GM19025 (cell line): ENCODE results near the gene WSCD2.

Source experiments
- ATAC-seq: cut with Tn5 transposase; IDR thresholded peaks from one replicate; pipeline ENCODE4 v1.9.1; 2021; ENCODE audit warnings: mild to moderate bottlenecking, low read depth, moderate library complexity; ENCODE audit not compliant: unreplicated experiment

The WSCD2 gene

DNA sequence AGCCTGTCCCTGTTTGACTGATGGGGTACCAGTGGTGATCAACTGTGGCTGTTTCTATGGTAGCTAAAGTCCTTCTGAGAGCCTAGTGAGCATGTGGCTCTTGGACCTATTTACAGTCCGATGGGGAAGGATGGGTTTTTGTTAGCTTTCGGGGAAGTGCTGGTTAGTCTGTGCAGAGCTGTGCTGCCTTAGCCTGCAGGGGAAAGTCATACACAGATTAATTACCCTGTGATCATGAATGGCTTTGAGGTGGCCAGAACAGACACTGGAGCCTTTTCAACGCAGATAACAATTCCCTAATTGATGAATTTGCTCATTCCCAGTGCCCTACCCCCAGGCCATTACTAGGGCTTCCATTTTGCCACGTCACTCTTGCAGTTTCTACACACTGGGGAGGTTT is 99.7 kb downstream of the WSCD2 start:
- ATAC-seq: no peak

DNA sequence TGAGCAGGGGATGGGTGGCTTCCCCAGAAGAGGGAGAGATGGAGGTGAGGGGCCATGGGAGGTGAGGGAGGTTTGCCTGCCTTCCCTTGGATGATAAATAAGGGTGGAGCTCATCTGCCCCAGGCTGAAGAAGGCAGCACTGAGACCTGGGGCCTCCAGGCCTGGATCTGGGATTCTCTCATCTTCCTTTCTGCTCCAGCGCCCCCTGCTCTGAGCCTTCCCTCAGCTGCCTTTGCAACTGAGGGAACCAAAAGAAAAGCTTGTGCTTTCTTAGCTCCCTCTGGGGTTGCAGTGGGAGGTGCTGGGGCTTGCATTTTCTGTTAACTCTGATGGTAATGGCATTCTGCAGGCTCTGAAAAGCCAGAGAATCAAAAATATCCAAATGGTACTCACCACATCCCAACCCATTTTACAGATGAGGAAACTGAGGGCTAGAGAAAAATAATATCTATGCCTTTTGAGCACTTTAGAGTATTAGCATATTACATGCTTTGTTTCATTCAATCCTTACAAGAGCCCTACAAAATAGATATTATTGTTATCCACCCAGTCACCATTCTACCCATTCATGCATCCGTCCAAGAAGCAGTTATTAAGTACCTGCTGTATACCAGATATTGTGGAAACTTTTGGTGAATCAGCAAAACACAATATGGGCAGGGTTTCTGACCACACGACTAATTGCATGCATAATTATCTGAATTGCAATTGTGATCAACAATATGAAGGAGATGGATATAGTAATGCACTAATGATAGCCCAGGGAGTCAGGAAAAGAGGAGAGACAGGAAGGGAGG is 102.2 kb downstream of the WSCD2 start:
- ATAC-seq: no peak

DNA sequence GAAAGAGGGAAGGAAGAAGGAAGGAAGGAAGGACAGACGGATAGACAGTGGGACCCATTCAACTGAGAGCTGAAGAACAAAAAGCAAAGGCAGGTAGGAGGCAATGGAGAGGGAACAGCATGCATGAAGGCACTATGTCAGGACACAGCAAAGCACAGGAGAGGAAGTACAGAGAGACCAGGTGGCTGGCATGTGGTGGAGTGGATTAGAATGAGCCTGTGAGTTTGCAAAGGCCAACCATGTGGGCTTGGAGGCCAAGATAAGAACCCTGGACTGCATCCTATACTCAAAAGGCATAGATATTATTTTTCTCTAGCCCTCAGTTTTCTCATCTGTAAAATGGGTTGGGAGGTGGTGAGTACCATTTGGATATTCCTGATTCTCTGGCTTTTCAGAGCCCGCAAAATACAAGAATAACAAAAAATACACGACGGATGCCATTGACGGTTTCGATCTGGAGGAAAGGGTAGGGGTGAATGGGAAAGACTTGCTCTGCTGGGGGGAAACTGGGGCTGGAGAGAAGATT is 102.9 kb downstream of the WSCD2 start:
- no peak for ATAC-seq

DNA sequence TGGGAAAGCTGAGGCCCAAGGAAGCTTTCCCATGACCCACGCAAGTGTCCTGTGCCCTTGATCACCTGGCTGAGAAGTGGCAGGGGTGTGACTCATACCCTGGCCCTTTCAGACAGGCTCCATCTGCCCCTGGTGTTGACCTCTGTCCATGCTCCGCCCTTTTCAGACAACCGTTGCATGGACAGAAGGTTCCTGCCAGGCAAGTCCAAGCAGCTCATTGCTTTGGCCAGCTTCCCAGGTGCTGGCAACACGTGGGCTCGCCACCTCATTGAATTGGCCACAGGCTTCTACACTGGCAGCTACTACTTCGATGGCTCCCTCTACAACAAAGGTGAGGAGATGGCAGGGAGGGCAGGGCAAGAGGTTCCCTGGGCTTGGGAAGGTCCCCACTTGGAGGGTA is 103.5 kb downstream of the WSCD2 start:
- ATAC-seq: no peak

DNA sequence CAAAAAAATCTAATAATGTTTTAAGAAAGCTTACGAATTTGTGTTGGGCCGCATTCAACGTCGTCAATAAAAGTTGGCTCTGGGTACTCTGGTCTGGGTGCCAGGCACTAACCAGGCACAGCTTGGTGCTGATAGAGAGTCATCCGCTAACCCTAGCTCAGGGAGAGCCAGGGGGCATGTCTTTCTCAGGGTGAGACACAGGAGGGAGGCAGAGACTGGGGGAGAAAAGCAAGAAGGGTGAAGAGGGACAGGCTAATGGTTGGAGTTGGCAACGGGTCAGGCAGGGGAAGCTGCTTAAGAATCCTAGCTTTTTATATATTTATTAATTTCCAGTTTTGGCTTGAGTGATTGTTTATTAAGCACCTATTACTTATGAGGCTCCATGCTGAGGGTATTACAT is 105.1 kb downstream of the WSCD2 start:
- no peak for ATAC-seq

DNA sequence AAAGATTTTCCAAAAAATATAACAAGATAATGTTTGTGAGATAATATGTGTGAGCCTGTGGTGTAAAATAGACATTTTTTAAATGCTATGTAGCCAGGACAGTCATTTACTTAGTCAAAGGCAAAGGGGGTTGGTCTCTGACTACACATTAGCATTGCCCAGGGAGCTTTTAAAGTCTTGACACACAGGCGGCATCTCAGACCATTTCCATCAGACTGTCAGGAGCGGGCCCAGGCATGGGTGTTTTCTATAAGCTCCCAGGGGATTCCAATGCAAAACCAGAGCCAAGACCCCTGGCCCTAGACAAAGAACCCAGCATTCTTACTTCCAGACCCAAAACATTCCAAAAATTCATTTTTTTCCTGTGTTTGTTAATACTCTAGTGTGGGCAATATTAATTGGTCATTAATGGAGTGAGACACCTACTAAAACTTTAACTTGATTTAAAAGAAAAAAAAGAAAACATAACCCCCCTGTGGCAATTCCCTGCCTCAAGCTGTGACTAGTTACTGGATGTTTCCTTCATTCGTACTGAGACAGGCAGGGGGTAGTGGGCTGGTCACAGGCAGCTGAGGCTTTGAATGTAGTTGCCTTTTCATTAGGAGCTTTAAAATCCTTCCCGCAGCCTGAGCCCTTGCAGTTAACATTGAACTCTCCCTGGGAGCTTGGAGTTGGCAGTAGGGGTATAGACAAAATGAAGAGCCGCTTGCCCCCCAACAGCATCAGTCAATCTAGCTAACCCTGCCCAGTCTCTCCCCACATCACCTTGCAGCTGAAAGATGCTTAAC is 106.3 kb downstream of the WSCD2 start:
- no peak for ATAC-seq

DNA sequence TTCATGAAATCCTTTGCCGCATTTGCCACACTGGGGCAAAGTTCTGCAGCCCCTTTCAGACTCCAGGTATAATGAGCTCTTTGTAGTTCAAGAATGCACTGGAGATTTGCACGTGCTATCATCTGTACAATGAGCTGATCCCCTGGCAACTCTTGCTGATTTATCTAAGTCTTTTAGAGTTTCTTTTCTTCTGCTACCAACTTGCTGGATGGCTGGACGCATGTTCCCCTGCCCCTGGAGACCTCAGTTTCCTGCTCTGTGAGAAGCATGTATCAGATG is 106.8 kb downstream of the WSCD2 start:
- ATAC-seq: no peak

DNA sequence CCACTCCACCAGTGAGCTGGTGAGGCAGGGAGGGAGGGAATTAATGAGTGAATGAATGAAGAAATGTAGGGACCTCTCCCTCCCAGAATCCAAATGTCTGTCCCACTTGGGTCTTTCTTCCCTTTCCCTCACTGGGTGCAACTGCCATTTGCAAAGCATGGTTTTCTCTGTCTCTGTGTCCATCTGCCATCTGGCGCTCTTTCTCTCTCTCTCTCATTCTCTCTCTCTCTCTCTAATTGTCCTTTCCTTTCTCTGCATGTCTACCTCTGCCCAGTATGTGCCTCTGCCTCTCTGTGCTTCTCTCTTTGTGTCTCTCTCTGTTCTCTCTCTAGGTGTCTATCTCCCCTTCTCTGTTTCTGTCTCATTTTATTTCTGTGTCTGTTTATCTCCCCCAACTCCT is 107.3 kb downstream of the WSCD2 start:
- no peak for ATAC-seq

DNA sequence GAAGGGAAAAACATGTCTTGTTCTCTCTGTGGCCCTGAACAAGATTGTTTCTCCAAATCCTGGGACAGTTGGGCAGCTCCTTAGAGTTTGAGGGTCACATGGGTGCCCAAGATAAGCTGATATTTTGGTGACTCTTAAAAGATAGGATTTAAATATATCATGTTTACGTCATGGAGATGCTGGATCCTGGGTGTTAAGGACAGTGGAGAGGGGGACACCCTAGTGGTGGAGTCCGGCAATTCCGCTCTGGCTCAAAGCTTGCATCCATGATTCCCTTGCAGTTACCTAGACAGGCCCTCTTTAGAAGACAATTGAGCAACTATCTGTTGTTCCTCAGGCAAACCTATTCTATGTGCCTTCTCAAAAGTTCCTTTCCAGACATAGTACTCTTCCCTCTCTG is 108.2 kb downstream of the WSCD2 start:
- no peak for ATAC-seq

DNA sequence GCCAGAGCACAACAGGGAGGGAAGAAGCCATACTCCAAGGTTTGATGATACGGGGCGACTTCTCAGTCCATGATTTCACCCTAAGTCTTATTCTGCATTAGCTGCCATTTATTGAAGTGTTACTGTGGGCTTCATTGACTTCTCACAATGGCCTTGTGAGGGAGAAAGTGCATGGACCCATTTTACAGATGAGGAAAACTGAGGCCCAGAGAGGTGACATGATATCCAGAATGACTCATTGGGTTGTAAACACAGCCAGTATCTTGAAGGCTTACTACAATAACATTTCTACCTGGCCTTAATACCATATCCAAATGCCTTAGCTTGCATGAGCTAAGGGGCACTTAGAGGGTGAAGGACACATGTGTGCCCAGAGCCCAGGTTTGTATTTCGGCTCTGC is 109.4 kb downstream of the WSCD2 start:
- no peak for ATAC-seq

DNA sequence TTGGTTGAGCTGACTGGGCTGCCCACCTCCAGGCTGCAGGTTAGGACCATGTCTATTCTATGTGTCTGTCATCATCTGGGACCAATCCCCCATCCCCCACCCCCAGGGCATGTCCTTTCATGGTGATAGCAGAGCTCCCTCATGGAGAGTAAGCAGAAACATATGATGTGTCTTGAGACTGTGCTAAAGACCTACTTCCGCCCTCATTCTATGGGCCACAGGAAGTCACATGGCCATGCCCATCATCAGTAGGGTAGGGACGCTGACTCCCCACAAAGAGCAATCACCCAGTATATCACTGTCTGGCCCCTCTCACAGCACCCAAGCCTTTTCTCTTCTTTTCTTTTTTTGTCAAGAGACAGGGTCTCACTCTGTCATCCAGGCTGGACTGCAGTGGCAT is 110.3 kb downstream of the WSCD2 start:
- no peak for ATAC-seq

DNA sequence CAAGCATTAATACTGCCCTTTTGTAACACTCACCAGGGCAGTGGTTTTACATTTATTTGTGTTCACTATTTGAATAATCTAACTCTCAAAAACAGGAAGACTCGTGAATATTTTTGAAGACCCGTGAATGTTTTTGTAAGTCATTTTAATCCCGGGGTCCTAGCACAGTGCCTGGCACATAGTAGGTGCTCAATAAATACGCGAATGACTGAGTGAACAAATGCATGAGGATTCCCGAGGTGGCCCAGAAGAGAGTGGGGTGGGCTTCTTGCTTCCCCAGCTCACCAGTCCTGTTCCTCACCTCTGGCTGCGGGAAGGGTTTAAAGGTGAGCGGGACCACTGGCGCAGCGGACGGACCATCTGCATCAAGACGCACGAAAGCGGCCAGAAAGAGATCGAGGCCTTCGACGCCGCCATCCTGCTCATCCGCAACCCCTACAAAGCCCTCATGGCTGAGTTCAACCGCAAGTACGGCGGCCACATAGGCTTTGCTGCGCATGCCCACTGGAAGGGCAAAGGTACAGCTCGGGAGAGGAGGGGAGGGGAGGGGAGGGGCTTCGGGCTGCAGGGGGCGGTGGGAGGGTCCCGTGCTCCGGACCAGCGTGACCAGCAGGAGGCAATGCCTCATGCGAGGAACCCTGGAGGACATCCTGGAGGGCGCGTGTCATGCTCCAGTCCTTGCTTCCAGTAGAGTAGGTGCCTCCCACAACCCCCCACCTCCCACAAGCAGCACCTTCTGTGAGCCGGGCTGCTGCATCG is 111.1 kb downstream of the WSCD2 start:
- ATAC-seq: no peak

DNA sequence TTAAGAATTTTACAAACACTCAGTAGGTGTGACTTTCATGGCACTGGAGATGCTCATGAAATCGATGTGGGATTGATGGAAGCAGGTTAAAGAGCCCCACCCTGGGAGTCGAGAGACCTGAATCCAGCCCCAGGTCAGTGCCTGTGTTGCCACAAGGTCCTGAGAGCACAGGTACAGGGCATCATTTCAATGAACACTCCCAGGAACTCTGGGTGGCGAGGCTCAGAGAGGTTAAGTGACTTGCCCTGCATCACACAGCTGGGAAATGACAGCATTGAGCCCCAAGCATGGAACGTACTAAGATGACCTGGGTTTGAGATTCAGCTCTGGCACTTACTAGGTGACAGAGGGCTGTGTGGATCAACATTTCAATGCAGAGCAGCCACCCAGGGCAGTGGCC is 111.8 kb downstream of the WSCD2 start:
- ATAC-seq: no peak

DNA sequence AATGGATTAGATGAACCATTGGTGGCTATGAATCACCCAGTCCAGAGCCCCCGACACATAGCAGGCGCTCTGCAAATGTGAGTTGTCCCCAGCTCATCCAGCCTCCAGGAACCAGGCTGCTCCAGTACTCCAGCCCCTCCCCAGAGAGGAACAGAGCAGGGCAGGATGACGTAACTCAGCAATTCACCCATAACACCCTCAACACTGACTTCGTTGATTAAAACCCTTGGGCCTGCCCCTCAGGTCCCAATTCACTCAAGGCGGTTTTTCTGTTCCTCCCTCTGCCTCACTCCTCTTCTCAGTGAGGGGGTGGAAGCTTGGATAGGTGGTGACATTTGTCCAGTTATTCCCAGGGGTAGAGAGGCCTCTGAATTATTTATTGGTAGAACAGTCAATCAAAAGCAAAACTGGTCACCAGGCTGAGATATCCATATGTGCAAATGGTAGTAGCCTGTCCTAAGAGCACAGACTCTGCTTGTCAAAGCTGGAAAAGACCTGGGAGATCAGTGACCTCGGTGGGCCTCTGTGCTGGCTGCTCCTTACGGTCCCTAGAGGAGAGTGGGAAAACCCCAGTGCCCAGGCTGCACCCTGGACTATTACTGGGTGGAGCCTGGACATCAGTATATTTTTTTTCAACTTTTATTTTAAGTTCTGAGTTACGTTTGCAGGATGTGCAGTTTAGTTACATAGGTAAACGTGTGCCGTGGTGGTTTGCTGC is 113.1 kb downstream of the WSCD2 start:
- no peak for ATAC-seq

DNA sequence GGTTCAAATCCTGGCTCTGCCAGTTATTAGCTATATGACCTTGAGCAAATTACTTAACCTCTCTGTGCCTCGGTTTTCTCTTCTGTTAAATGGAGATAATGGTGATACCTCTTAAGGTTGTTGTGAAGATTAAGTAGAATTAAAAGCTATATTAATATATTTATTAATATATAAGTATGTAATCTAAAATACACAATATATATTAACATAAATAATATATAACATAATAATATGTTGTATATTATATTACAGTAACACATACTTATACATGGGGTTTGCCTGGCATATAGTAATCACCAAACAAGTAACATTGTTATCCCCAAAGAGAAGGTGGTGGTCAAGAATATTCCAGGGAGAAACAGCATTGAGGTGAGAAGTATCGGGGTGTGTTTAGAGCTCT is 118.0 kb downstream of the WSCD2 start:
- no peak for ATAC-seq

DNA sequence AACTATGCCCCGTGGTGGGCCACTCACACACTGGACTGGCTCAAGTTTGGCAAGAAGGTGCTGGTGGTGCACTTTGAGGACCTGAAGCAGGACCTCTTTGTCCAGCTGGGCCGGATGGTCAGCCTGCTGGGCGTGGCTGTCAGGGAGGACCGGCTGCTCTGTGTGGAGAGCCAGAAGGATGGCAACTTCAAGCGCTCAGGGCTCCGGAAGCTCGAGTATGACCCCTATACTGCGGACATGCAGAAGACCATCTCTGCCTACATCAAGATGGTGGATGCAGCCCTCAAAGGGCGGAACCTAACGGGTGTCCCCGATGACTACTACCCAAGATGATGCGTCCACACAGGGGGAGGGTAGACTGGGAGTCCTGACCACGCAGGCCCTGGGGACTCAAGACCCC is 118.9 kb downstream of the WSCD2 start:
- no peak for ATAC-seq

DNA sequence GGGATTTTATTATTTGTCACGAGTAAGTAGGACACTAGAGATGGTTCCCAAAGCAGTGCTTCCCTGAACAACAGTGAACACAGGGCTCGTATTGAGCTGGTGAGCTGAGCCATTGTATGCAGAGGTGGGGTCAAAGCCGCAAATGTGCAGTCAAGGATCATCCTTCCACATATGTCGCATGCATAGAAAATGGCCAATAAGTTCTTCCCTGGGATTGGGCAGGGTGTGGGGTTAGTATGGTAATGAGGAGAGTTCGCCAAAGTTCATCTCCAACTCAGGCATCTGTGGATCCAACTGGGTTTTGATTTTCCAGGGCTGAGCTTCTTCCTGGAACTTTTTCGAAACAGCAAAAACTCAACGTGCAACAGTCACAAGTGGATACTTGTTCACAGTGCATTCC is 123.4 kb downstream of the WSCD2 start:
- ATAC-seq: no peak

DNA sequence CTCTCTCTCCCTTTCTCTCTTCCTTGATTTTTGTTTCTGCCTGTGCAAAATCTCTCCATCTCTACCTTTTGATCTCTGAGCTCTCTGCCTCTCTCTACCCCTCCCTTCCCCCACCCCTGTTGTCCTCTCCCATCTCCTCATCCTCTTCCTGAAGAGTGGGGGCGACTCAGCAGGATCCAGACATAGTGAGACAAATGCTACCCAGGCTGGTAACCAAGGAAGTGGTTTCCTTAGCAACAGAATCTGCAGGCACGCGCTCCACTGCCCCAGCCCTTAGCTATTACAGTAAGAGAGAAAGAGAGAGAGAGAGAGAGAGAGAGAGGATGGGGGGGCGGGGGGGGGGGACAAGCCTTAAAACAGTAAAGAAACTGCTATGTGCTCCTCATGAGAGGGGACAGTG is 124.5 kb downstream of the WSCD2 start:
- no peak for ATAC-seq

DNA sequence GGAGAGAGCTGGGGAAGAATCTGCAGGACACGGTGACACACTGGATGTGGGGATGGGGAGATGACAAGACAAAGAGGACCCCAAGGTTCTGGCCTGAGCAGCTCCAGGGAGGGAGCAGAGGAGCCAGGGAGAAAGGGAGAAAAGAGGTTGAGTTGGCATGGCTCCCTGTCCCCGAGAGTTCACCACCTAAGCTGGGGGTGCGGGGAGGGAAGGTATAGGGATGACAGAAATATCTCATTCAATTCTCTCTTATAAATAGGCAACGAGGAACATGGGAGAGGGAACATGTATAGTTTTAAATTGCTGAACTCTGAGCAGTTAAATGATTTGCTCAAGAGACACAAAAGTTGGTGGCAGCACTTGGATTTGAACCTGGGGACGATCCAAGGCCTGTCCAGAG is 124.9 kb downstream of the WSCD2 start:
- no peak for ATAC-seq

DNA sequence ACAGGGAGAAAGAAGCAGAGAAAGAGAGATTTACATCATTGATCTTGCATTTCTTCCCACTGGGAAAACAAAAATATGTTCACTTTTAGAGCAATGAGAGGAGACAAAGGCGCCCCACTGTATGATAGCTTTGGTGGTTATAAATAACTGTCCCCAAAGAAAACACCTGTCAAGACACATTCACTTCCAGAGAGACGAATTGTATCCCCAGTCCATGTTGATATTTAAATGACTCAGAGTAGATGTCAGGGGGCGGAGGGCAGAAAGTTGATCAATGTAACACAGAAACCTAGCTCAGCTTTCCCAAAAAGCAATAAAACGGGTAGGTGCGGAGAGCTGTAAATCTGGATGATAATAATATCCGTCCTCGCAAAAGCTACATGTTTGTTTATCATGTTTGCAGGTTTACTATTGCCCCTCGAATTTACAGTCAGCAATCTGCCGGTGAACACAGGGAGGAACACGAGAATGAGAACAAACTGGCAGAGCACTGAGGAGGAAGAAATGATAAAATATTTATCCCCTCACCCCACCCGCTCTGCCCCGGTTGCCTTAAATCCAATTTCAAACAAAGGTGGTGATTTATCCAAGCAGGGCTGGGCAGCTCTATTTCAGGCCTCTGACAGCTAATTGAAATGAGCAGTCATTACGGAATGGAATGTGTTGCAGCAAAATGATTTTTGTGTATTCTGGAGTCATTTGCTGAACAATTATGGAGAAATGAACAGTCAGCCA is 125.6 kb downstream of the WSCD2 start:
- no peak for ATAC-seq
